Measurements from ENCODE around the gene NTF3. TPM values are rescaled to one million over a fixed set of nuclear protein-coding genes. Genes with fewer than 3 reads are reported as not detected.
A peak's percentile ranks its signal among the peaks of the same experiment; 100 is the strongest.
"Not testable (repeated sequence)": the region's sequence is repeated elsewhere in the genome, so short reads cannot be mapped to it uniquely, and the experiment has no call there.

The NTF3 gene
- total RNA-seq, 2 donors from 2014 or later, result 0.63 to 0.67 TPM

- TF ChIP-seq CTCF (IDR thresholded peaks at IDR 0.05), result no peak
- no peak overlapping the region for H3K27ac ChIP-seq
- no peaks in the 10 kb centered on the region for H3K27me3 ChIP-seq
- DNase-seq (ENCODE audit: low spot score), result peak; percentile 38
- no peaks in the 10 kb centered on the region for H3K9me3 ChIP-seq
- no peak overlapping the region for H3K4me3 ChIP-seq
- H3K36me3 ChIP-seq, result no peaks in the 10 kb centered on the region
- H3K4me1 ChIP-seq, result no peaks in the 10 kb centered on the region
Measured at GRCh38 chr12:5524769-5525436, 93.0 kb downstream of the NTF3 start.

GRCh38 chr12:5525783-5526367 lies 94.0 kb downstream of the NTF3 start:
- Histone ChIP-seq H3K27ac (no peak overlapping the region), H3K9me3 (no peaks in the 10 kb centered on the region)
- DNase-seq (ENCODE audit: low spot score), result no peak

GRCh38 chr12:5533368-5533767 lies 101.5 kb downstream of the NTF3 start:
- Histone ChIP-seq H3K27me3 (no peaks in the 10 kb centered on the region), H3K9me3 (no peaks in the 10 kb centered on the region), H3K27ac (no peak overlapping the region), H3K4me1 (no peaks in the 10 kb centered on the region), H3K36me3 (no peaks in the 10 kb centered on the region), H3K4me3 (no peak overlapping the region)
- no peak for TF ChIP-seq CTCF (IDR thresholded peaks at IDR 0.05)
- no peak for DNase-seq (ENCODE audit: low spot score)

More at GRCh38 chr12:5525783-5526367, 94.0 kb downstream of the NTF3 start:
- no peaks in the 10 kb centered on the region for H3K27me3 ChIP-seq
- no peak overlapping the region for H3K4me3 ChIP-seq
- TF ChIP-seq CTCF (IDR thresholded peaks at IDR 0.05), result no peak
- no peaks in the 10 kb centered on the region for H3K4me1 ChIP-seq
- H3K36me3 ChIP-seq, result no peaks in the 10 kb centered on the region

- Histone ChIP-seq H3K9me3 (no peaks in the 10 kb centered on the region), H3K36me3 (no peaks in the 10 kb centered on the region), H3K27me3 (no peaks in the 10 kb centered on the region), H3K4me3 (no peak overlapping the region), H3K4me1 (no peaks in the 10 kb centered on the region), H3K27ac (no peak overlapping the region)
- no peak for TF ChIP-seq CTCF (IDR thresholded peaks at IDR 0.05)
- DNase-seq (ENCODE audit: low spot score), result no peak
Measured at GRCh38 chr12:5534426-5535199, 102.7 kb downstream of the NTF3 start.

GRCh38 chr12:5535541-5535940 lies 103.6 kb downstream of the NTF3 start:
- Histone ChIP-seq H3K36me3 (no peaks in the 10 kb centered on the region), H3K9me3 (no peaks in the 10 kb centered on the region), H3K27ac (no peak overlapping the region), H3K4me3 (no peak overlapping the region), H3K4me1 (no peaks in the 10 kb centered on the region), H3K27me3 (no peaks in the 10 kb centered on the region)
- no peak for DNase-seq (ENCODE audit: low spot score)
- no peak for TF ChIP-seq CTCF (IDR thresholded peaks at IDR 0.05)

GRCh38 chr12:5537026-5537615 lies 105.2 kb downstream of the NTF3 start:
- H3K4me1 ChIP-seq; DNase-seq (ENCODE audit: low spot score); H3K4me3 ChIP-seq; H3K9me3 ChIP-seq; H3K36me3 ChIP-seq; H3K27me3 ChIP-seq; H3K27ac ChIP-seq: not testable (repeated sequence)
